ENCODE measurements around the gene C6orf118.

GRCh38 chr6:165317723-165318122 is 8.3 kb upstream of the C6orf118 start:
- TF ChIP-seq POLR2A (IDR thresholded peaks at IDR 0.05) = no peak
- no peak for TF ChIP-seq CTCF (IDR thresholded peaks at IDR 0.05)

Measured in prostate gland (tissue), 2 donors.